Measurements from ENCODE around the gene SLC38A3.

Gene SLC38A3

DNA sequence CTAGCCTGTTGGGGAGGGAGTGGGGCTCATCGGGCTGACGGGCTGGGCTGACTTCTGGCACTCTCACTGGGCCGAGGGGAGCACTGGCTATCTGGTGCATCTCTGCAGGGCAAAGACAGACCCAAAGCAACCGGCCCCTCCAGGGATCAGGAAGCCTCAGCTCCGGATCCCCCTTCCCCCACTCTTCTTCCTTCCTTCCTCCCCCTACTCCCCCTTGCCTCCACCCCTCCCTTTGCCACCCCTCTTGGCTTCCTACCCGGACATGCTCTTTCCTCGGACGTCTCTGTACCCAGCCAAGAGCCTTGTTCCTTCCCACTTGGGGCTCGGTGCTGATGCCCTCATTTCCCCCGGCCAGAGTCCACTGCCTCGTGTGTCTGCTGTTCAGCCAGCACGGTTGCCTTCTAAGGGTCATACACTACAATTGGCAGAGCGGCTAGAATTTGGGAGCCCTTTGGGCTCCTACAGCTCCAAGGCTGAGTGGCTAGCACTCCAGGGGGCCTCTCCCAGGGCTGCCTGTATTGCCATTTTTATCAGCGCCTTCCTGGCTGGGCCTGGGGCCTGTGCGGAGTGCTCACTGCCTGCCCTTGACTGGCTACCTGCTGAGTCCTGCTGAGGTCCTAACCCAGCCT is 39.0 kb upstream of the SLC38A3 start:
- H3K4me3 ChIP-seq (ENCODE audit: low read length), result no peak overlapping the region
- DNase-seq (ENCODE audit: low read depth), result peak; percentile 26
- TF ChIP-seq, protein P1, sequence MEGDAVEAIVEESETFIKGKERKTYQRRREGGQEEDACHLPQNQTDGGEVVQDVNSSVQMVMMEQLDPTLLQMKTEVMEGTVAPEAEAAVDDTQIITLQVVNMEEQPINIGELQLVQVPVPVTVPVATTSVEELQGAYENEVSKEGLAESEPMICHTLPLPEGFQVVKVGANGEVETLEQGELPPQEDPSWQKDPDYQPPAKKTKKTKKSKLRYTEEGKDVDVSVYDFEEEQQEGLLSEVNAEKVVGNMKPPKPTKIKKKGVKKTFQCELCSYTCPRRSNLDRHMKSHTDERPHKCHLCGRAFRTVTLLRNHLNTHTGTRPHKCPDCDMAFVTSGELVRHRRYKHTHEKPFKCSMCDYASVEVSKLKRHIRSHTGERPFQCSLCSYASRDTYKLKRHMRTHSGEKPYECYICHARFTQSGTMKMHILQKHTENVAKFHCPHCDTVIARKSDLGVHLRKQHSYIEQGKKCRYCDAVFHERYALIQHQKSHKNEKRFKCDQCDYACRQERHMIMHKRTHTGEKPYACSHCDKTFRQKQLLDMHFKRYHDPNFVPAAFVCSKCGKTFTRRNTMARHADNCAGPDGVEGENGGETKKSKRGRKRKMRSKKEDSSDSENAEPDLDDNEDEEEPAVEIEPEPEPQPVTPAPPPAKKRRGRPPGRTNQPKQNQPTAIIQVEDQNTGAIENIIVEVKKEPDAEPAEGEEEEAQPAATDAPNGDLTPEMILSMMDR (conservative IDR thresholded peaks at IDR 0.05; ENCODE audit: low read length), result no peak

DNA sequence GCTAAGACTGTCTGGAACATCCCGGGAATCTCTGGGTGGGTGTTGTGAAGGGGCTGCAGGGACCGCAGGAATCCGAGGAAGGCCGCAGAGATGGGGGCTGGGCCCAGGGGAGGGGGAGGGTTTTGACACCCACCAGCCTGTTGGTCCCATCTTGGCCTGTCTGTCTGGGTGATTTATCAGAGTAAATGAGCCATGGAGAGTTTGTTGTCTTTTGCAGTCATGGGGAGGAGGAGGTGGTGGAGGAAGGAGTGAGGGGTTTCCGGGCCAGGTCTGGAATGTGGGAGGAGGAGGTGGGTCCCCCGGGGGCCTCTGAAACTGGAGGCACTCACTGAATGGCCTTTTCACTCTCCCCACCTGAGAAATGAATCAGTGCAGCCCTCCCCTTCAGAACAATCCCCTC is 38.5 kb upstream of the SLC38A3 start:
- DNase-seq (ENCODE audit: low read depth), result no peak
- no peak overlapping the region for H3K4me3 ChIP-seq (ENCODE audit: low read length)
- TF ChIP-seq, protein P1 (conservative IDR thresholded peaks at IDR 0.05; ENCODE audit: low read length), result no peak

DNA sequence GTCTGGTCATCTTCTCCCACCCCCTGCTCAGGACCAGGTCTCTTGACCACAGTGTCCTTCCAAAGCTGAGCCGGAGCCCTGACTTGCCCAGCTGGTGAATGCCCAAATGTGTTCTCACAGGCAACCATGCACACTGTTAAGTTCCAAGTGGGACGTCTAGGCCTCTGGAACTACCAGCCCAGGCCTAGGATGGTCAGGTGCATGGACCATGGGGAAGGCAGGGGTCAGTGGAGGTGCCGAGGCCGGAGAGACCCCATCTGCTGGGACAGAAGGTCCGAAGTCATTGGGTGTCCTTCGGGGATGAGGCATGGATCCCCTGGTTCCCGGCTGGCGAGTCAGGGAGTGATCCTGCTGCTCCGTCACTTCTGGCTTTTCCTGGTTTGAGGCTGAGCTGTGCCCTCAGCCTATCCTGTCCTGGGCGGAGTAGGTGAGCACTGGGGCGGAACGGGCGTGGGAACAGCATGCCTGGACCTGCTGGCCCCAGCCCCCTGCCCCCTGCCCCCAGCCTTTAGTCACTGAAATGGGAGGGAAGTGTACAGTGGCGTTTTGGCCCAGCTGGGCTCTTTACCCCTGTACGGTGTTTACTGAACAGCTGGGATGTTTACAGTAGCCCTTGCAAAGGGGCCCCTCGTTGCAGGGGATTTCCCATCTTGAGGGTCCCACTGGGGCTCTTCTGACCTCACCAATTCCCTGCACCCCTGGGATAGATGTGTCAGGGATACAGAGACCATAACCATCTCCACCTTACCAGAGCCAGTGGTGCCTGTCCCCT is 37.8 kb upstream of the SLC38A3 start:
- DNase-seq (ENCODE audit: low read depth), result no peak
- TF ChIP-seq, protein P1 (conservative IDR thresholded peaks at IDR 0.05; ENCODE audit: low read length), result no peak
- no peak overlapping the region for H3K4me3 ChIP-seq (ENCODE audit: low read length)

DNA sequence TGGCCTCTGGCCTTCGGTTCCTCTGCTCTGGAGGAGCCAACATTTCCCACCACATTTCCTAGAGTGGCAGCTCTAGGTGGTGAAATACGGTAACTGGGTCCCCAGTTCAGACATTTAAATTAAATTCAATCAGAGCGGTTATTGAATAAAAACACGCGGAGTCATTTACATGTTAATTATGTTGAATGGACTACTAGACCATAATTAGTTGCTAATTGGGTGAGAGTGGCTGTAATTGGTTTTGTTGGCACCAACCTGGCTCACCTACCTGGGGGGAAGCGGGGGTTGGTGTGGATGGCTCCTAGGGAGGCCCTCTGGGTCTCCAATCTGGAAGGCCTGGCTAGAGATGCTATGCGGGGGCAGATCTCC is 37.2 kb upstream of the SLC38A3 start:
- DNase-seq (ENCODE audit: low read depth), result no peak
- TF ChIP-seq, protein P1 (conservative IDR thresholded peaks at IDR 0.05; ENCODE audit: low read length), result no peak
- no peak overlapping the region for H3K4me3 ChIP-seq (ENCODE audit: low read length)

DNA sequence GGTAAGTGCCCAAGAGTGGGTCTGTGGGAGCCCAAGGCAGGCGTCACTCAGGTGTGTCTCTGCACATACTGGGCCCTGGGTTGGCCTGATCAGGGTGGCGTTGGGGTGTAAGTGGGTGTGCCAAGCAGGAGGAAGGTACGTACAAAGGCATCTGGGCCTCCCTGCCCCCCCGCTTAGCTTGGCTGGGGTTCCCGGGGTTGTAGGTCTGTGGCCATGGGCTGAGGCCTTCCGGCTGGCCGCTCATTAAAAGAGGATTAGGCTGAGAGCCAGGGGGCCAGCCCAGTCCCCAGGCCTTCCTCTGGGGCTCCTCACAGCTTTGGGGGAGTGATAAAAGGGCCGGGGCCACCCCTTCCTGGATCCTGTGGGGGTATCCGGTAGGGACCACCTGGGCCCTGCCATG is 36.7 kb upstream of the SLC38A3 start:
- TF ChIP-seq, protein P1 (conservative IDR thresholded peaks at IDR 0.05; ENCODE audit: low read length), result no peak
- no peak for DNase-seq (ENCODE audit: low read depth)
- no peak overlapping the region for H3K4me3 ChIP-seq (ENCODE audit: low read length)

DNA sequence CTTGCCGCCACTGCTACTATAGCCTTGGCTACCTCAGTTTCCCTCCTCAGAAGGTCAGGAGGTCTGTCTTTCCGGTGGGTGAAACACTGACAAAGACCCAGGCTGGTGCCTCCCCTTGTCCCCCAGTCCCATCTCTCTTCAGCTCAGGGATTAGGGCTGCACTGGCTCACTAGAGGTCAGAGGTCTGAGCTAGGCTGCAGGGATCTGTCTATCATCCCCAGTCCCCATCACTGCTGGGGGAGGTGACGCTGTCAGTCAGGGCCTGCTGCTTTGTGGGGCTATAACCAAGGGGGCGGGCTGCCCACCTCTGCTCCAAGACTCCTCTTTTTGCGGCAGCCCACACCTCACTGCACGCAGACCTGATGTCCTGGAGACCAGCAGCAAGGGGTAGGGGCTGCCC is 36.3 kb upstream of the SLC38A3 start:
- TF ChIP-seq, protein P1 (conservative IDR thresholded peaks at IDR 0.05; ENCODE audit: low read length), result no peak

DNA sequence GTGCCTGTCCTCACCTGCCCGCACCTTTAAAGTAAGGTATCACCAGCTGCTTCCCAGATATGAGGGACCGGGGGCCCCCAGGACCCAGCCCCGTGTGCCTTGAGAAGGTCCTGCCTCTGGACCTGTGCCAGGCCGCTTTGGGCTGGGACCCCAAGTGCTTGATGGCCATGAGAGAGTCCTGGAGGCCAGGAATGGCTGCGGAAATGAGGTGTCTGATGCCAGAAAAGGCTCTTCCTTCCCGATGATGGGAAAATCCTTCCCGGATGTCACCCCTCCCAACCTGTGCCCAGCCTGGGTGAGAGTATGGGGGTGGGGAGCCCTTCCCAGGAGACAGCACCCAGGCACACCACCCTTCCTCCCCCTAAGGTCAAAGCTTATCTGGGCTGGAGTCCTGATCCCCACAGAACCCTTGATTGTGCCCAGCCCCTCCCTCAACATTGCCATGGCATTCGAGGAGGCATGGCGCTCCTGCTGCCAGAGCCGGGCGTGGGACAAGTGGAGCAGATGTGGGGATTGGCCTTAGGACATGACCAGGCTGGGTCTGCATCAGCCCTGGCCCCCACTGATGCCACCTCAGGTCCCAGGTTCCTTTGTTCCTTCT is 35.7 kb upstream of the SLC38A3 start:
- TF ChIP-seq, protein P1 (conservative IDR thresholded peaks at IDR 0.05; ENCODE audit: low read length), result no peak
- DNase-seq (ENCODE audit: low read depth), result no peak
- H3K4me3 ChIP-seq (ENCODE audit: low read length), result no peak overlapping the region

More for the DNA sequence above, 36.3 kb upstream of the SLC38A3 start:
- DNase-seq (ENCODE audit: low read depth), result no peak
- H3K4me3 ChIP-seq (ENCODE audit: low read length), result no peak overlapping the region

Measured in AG10803 (cell line).